ELF-1 (cell line): Measurements from ENCODE around the gene CCDC73.
"Not testable (repeated sequence)": the region's sequence is repeated elsewhere in the genome, so short reads cannot be mapped to it uniquely, and the experiment has no call there.

Experiments
- DNase-seq: peaks from one replicate; pipeline ENCODE4 v3.0.0-alpha.2; 2016; ENCODE audit warnings: low read depth, low spot score

The CCDC73 gene

GRCh38 chr11:32705309-32706033, 89.0 kb downstream of the CCDC73 start:
- DNase-seq: no peak

GRCh38 chr11:32704775-32705174, 89.7 kb downstream of the CCDC73 start:
- no peak for DNase-seq

DNA sequence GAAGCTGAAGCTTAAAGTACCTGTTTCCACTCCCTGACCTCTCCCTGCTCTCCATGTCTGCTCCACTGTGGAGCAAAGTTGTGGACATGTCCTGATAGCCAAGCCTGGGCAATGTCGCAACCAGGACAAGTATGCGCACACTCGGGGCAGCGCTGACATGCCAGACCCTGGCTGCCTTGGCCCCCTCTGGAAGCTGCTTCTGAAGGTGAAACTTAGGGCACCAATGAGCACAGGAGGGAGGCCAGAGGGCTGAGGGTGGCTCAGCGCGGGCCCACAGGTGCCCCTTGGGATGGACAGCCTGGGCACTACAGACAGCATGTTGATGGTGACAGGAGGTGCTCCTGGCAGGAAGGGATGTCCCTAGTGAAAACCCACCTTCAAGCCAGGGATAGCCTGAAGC, 90.2 kb downstream of the CCDC73 start:
- DNase-seq: no peak

- DNase-seq: no peak
These were observed 92.8 kb downstream of the CCDC73 start for GRCh38 chr11:32701616-32702015.

DNA sequence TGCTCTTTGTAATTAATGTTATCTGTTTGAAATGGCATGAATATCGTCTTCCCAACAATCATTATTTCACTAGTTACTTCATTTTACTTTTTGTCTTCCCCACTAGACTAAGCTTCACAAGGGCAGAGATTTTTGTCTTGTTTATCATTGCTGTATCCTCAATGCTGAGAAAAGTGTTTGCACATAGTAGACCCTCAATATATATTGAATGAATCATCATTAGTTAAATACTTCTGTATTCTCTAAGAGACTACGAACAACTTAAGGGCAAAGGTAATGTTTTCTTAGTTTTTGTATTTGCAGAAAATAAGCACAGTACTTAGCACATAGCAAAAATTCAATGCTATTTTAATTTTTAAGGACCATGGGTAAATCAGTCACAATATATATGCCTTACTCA, 95.9 kb downstream of the CCDC73 start:
- DNase-seq: no peak

GRCh38 chr11:32671051-32671450, 123.4 kb downstream of the CCDC73 start:
- DNase-seq: no peak

DNA sequence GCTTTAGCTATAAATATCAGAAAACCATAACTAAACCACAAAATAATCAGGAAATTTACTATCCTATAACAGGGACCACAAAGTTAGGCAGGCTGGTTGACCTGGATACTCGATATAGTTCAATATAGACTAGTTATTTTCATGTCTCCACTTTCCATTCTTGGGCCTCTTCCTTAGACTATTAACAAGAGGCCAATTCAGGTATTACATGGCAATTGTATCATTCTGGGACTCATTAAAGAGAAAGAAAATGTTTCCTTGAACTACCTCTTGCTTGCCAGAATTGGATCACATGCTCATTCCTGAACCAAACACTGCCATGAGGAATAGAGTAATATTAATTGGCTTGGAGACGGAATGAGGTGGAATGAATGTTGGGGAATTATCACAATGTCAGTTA, 134.8 kb downstream of the CCDC73 start:
- DNase-seq: no peak

- no peak for DNase-seq
These were observed 135.6 kb downstream of the CCDC73 start for GRCh38 chr11:32658639-32659406.

DNA sequence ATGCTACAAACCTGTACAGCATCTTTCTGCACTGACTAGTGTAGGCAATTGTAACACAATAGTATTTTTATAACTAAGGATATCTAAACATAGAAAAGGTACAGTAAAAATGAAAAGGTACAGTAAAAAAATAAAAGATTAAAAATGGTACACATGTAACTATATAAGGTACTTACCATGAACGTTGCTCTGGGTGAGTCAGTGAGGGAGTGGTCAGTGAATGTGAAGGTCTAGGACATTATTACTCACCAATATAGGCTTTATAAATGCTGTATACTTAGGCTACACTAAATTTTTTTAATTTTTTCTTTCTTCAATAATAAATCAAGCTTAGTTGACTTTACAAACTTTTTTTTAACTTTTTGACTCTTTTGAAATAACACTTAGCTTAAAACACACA, 150.9 kb downstream of the CCDC73 start:
- DNase-seq: no peak

DNA sequence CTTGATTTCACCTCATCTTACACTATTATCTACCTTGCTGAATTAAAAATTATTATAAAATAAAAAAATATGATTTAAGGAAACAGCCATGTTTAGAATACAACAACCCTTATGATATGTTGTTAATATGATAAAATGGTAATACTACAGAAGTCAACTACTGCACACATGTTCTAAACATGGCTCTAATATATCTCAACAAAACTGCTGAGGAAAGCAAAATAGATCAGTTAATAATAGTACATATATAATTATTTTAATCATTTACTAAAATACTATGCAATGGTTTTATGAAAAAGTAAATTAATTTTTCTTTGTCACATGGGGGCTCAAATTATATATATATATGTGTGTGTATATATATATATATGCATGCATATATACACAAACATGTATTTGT, 153.1 kb downstream of the CCDC73 start:
- no peak for DNase-seq

GRCh38 chr11:32635819-32636218, 158.6 kb downstream of the CCDC73 start:
- no peak for DNase-seq

DNA sequence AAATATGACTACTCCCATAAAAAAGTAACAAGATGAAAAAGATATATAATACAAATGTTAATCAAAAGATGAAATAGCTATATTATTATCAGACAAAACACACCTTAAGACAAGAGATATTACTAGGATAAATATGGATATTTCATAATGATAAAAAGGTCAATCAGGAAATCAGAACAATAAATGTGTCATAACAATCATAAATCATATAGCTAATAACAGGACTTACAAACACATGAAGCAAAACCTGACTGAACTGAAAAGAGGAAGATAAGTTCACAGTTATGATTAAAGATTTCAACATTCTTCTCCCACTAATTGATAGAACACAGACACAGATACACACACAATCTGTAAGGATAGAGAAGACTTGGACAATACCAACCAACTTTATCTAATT, 163.6 kb downstream of the CCDC73 start:
- DNase-seq: no peak

GRCh38 chr11:32616903-32617302, 177.6 kb downstream of the CCDC73 start:
- no peak for DNase-seq

GRCh38 chr11:32615422-32615821, 179.0 kb downstream of the CCDC73 start:
- no peak for DNase-seq

DNA sequence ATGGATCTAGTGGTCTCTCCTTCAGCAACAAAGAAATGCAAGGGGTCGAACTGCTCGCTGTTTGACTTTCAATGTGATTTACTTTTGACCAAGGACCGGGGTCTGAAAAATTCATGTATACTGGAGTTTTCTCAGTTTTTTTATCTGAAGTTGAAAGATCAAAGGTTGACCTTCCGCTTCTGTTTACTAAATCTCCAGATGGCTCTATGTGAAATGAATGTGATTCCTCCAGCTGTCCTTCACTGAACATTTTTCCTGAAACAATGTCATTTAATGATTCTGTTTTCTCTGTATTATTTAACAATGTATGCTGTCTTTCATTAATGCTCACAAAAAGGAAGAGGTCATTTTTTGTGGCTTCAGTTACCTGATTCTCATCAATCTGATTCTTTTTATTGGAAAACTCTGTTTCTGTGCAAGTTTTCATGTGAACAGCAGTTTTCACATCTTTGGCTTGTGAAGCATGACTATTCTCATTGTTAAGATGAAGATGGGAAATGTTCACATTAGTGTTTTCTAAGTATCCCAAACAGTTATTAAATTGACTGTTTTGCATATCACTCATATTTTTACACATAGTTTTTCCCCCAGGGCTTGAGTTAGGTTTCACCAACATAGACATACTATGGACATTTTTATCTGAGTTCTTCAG, 180.8 kb downstream of the CCDC73 start:
- DNase-seq: no peak

DNA sequence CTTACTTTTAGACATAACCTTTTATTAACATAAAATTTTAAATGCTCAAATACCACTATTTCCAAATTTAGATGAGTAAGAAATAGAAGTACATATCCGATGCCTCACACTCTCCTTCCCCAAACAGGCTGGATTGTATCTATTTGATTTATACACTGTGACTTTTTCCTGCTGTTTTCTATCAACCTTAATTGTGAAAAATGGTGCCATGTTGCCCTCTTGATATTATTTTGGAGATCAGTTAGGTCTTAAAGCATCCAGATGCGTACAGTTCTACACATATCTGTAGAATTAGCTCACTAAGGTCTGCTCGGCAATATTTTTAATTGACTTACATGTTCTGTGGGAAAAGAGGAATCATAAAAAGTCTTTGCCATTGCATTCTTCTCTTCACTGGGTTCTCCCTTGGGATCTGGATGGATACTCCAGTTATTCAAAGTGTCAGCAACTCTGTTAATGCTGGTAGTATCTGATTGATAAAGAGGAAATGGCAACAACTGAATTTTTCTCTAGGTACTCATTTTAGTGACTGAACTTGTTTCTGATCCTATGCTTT, 183.6 kb downstream of the CCDC73 start:
- DNase-seq: no peak

GRCh38 chr11:32608826-32609225, 185.6 kb downstream of the CCDC73 start:
- not testable (repeated sequence) for DNase-seq

GRCh38 chr11:32606220-32606619, 188.2 kb downstream of the CCDC73 start:
- DNase-seq: no peak

GRCh38 chr11:32602657-32603415, 191.6 kb downstream of the CCDC73 start:
- DNase-seq: no peak

DNA sequence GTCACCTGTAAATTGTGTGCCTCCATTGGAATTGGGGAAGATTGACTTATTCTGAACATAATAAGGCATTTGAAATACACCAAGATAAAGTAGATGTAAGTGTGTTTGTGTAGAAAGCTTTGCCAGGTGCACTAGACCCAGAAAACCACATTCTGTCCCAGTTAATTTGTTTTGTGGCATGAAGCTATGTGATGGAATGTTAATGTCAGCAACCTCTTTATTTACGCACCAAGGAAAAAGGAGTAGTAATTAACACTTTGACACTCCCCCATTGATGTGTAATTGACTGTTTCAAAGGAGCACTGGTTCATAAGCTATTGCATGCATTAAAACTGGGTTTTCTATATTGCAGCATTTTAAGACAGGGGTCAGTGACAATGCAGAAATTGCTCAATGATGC, 196.5 kb downstream of the CCDC73 start:
- no peak for DNase-seq

DNA sequence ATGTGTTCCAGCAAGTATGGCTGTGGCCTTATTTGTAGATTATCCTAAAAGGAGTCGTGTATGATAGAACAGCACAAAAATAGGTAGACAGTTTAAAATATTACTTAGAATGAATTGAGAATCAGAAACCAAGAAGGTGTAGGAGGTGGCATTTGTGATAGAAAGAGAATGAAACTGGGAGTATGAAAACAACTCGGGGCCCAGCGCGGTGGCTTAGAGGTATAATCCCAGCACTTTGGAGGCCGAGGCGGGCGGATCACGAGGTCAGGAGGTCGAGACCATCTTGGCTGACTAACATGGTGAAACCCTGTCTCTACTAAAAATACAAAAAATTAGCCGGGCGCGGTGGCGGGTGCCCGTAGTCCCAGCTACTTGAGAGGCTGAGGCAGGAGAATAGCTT, 198.3 kb downstream of the CCDC73 start:
- DNase-seq: not testable (repeated sequence)

- no peak for DNase-seq
These were observed 200.2 kb downstream of the CCDC73 start for GRCh38 chr11:32594272-32594671.
